Stimulated activated CD4-positive, alpha-beta T cell treated with anti-CD3 and anti-CD28 coated beads, Interleukin-2, amount 100 ng/mL, for 4 hours (primary cell): ENCODE measurements around the gene BPIFB4.
"Not testable (repeated sequence)": the region's sequence is repeated elsewhere in the genome, so short reads cannot be mapped to it uniquely, and the experiment has no call there.

ENCODE experiments used
- DNase-seq: peaks from one replicate; pipeline ENCODE4 v3.0.0-alpha.2; 2020; ENCODE audit warnings: low read depth

Gene BPIFB4

DNA sequence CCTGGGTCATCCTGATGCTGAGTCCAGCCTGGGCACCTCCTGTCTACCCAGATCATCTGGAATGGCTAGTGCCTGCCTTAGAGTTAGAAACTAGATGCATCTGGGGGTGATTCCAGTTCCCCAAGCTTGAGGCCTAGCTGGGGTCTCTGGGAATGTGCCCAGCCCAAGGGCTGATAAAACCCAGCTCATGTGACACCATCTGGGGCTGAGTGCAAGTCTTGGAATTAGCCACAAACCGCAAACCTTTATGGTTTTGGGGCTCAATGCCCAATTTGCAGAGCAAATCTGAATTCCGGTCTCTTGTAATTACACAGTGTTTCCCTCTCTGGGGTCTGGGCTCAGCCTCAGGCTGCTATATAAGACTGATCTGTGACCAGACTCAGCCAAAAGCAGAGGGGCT lies at the start of gene BPIFB4:
BPIFB4 (plus strand) TSS at position 385 of the 400 bp plus-strand sequence. CDS start 1,884 bp downstream, outside the sequence.
- DNase-seq: no peak

DNA sequence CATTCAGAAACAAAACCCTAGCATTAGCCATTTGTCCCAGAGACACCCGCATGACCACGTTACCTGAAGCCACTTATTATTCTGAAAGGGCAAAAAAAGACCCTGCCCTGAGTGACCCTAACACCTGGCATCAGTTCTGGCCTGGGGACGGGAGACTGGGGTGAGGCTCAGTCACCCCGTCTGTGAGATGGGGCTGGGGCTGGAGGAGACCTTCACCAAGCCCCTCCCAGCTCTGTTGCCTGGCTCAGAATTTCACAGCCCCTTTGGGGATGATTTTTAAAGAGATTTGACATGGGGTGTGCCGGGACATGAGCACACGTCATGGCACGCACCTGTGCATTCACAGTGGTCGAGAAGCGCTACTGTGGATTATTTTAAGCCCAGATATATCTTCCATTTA lies 49.4 kb upstream of the BPIFB4 start:
- no peak for DNase-seq

DNA sequence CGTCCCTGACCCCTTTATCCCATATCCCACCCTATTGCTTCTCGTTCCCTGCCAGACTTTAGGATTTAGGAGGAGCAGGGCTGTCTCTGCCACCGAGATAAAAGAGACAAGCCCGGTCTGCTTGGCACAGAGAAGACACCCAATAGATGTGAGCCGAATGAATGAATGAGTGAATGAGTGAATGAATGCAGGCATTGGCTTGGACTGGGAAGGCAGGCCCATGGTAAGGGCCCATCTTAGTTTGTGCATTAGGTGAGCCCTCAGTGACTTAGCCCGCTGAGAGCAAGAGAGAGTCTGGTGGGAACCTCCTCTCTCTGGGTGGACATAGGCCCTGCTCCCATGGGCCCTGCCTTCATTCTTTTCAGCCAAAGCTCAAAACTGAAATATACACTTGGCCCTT lies 48.9 kb upstream of the BPIFB4 start:
- DNase-seq: no peak

DNA sequence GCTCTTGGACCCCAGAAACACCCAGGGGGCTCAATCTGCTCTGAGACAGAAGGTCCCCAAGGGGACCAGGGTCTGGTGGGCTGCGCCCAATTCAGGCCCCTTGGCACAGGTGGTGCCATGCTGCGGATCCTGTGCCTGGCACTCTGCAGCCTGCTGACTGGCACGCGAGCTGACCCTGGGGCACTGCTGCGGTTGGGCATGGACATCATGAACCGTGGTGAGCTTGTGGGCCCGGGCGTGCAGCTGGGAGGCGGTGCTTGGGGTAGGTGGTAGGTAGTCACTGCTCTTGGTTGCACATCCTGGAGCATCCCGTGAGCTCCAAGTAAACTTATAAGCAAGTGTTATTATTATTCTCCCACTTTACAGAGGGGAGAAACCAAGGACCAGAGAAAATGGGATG lies 47.9 kb upstream of the BPIFB4 start, which contains the start of gene BPIFB6:
BPIFB6 (plus strand) TSS at position 118 of the 400 bp plus-strand sequence; CDS start at position 118, 0 bp downstream.
- no peak for DNase-seq

DNA sequence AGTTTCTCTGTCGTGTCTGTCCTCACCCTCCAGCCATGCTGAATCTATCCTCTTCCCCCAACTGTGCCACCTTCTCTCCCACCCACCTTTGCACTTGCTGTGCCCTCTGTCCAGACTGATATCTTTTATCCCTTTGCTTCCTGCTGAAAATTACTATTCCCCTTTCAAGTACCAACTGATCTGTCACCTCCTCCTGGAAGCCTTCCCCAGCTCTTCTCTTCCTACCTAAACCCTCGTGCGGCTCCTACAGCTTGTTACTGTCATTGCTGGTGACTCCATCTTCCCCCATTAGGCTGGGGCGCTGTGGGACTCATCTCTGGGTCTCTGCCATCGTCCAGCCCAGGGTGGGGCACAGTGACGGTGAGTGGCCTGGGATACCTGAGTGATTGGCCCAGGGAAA lies 46.9 kb upstream of the BPIFB4 start:
- DNase-seq: no peak

DNA sequence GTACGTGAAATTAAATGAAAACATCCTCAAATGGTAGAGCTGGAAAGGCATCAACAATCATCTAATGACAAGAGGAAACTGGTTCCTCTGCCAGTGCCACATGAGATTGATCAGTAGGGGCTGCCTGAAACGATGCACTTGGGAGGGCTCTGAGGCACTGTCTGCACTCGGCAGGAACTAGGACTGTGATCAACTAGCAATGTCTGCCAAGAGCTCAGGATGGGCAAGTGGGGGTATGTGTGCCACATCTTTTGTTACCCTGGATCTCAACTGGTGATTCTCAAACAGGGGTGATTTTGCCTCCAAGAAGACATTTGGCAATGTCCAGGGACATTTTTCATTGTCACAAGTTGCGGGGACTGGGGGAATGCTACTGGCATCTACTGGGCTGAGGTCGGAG lies 46.1 kb upstream of the BPIFB4 start:
- no peak for DNase-seq

DNA sequence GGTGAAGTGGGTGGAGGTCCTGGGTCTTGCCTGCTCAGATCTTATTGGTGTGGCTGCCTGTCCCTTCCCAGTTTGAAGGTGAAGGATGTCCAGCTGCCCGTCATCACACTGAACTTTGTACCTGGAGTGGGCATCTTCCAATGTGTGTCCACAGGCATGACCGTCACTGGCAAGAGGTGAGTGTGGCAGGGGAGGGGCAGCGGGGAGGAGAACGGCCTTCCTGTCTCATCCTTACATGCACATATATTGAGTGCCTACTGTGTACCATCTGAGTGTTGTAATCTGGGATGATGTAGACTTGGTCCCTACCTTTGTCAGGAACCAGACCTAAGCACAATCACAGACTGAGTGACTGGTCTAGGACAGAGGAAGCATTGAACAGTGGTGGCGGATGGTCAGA lies 45.3 kb upstream of the BPIFB4 start:
- DNase-seq: no peak

DNA sequence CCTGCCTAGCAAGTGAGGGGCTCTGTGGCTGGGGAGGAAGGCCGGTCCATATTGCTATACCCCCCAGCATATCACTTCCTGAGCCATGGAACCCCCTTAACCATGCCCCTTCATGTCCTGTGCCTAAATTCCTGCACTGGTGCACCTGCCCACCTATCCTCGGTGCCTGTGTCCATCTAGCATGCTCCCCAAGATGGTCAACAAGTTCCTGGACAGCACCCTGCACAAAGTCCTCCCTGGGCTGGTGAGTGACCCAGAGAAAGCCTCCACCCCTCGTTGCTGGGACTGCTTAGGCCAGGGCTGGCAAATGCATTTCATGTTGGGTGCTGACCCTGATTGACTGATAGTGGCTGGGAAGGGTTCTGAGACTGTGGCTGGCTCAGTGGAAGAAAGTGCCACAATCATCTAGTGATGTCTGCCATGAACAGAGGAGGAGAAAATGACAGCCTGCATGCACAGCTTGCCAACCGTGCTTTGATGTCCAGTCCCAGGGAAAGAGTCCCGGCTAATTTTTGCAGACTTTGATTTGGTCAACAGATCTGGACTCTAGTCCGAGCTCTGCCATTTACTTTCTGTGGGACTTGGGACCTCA lies 44.4 kb upstream of the BPIFB4 start:
- DNase-seq: no peak

DNA sequence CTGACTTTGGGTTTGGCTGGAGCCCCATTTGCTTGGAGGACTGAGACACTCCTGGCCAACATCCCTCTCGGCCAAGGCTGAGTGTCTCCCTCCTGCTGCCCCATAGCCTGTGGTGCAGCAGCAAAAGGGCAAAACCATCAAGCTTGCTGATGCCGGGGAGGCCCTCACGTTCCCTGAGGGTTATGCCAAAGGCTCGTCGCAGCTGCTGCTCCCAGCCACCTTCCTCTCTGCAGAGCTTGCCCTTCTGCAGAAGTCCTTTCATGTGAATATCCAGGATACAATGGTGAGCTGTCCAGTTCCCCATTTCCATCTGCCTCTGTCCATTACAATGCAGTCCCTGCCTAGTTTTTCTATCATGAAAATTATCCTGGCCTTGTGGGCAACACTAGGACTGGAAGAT lies 42.0 kb upstream of the BPIFB4 start:
- no peak for DNase-seq

DNA sequence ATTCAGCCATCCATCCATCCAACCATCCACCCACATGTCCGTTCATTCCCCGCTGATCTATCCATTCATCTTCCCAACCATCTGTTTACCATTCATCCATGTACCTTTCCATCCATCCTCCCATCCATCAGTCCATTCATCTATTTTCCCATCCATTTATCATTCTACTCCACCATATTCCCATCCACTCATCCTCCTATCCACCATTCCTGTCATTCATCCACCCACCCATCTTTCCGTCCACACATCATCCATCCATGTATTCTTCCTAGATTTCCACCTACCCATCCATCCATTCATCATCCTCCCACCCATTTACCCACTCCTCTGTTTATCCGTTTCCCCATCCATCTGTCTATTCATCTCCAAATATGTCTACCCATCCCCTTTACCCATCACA lies 41.2 kb upstream of the BPIFB4 start:
- DNase-seq: no peak

DNA sequence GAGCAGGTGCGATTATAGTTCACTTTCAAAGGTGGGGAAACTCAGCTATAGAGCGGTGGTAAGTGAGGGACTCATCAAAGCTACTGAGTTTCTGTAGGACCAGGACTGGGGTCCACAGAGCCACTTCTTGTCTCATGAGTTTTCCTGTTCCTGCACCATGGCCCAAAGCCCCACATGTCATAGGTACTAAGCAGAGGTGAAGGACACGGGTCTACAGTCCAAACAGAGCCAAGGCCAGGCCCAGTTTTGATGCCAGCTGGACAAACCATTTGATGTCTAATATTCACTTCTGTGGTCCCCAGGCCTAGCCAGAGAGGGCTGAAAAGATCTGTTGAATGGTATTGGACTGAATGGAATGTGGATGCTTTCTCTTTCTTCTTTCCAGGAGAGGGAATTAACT lies 37.0 kb upstream of the BPIFB4 start:
- DNase-seq: no peak

DNA sequence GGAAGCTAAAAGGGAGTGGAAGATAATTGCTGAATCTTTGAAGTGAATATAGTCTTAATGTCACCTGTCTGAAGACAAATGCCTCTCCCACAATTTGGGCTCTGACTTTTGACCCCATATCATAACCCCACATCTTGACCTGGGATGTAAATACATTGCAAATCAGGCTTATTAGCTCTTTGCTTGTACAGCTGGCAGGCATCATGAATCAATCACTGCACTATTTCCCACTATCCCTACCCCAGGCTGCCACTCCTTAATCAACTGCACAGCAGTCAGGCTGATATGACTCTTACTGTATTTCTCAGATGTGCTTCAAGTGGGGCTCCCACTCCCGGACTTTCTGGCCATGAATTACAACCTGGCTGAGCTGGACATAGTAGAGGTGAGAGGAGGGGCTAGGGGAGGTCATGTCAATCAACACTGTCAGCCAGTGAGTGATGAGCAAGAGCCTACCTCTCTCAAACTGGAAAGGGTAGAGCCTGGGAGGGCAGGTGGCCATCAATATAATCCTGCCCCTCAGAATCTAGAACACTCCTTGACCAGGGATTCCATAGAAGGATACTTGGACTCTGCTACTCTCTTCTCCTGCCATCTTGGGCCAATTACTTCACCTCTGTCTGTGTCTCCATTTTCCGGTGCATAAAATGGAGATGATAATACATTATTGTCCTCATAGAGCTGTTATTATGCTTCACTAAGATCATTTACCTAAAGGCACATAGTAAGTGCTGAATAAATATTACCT lies 36.3 kb upstream of the BPIFB4 start:
- DNase-seq: no peak

DNA sequence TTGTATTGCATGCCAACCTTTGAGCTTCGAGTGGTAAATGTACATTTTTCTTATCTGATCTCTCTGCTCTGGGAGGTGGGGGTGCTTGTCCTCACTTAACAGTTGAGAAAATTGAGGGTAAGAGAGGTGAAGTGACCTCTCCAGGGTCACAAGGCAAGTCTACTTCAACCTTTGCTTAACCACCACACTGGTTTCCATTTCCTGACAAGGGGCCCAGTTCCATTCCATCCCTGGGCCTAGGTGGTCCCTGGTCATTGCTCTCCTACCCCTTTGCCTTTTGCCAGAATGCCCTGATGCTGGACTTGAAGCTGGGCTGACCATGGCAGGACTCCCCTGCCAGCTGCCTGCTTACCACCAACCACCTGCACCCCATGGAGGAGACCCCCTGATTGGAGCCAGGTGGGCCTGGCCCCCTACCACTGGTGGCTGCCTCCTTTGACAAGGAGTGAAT lies 35.7 kb upstream of the BPIFB4 start:
- no peak for DNase-seq

DNA sequence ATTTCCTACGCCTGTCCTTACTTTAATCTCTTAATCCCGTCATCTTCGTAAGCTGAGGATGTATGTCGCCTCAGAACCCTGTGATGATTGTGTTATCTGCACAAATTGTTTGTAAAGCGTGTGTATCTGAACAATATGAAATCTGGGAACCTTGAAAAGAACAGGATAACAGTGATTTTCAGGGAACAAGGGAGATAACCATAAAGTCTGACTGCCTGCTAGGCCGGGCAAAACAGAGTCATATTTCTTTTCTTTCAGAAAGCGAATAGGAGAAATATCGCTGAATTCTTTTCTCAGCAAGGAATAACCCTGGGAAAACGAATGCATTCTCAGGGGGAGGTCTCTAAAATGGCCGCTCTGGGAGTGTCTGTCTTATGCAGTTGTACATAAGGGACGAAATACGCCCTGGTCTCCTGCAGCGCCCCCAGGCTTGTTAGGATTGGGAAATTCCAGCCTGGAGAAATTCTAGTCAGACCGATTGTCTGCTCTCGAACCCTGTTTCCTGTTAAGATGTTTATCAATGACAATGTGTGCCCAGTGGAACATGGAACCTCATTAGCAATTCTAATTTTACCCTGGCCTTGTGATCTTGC lies 34.2 kb upstream of the BPIFB4 start:
- not testable (repeated sequence) for DNase-seq

DNA sequence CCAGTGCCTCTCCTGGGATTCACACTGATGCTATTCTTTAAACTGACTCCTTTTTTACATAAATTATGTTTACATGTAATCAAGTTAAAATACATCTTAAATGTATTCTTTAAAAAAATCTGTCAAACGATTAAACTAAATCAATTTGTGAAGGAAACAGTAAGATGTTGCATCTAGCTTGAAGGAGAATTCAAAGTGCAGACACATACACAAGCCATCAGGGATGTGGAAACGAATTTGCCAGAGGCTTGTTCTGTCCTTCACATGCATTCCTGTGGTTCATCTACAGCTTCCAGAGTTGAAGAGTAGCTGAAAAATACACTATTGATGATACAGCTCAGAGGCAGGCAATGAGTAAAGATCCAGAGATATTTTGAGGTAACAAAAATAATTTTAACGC lies 33.0 kb upstream of the BPIFB4 start:
- DNase-seq: no peak

DNA sequence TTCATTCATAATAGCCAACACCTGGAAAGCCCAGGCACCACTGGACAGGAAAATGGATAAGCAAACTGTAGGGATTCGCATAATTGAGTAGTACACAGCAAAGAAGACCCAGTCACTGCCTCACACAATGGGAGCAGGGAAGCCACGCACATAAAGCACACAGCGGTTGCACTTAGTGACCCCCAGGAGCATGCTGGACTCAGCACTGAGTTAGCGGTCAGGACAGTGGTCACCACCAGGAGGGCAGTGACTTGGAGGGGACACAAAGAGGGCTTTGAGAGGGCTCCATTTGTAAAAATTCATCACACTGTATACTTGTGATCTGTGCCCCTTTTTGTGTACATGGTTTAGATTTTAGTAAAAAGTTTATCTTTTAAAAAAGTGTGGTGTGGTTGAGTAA lies 28.1 kb upstream of the BPIFB4 start:
- no peak for DNase-seq

DNA sequence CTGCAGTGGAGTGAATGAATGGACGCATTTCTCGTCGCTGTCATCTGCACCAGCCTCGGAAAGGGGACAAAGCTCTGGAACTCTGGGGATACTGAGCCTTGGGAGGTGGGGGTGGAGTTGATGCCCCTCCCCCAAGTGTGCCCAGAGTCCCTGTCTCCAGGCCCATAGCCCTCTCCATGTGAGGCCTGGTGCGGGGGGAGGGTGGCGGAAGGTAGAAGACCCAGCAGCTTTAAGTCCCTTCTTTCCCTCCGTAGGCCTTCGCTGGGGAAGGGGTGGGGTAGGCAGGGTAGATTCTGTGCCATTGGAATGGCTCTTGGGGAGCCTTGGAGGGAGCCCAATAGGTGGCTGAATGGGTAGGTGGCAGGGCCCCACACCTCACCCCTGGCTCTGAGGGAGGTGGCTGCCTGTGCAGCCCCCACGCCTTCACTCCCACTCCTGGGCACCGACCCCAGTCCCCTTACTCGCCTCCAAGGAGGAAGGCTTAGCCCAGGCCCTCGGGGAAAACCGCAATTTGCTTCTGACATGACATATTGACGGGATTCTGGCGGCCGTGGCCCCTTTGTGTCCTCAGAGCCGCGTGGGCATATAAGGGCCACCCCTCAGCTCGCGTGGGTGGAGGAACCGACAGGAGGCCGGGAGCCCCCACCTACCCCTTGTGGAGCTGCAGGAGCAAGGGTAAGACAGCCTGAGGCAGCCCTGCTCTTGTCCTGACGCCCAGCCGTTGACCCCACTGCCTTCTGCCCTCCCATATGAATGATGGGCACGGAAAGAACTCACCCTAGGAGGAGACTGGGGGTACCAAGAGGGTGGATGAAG lies 25.9 kb upstream of the BPIFB4 start, which contains the start of gene BPIFB3:
BPIFB3 (plus strand) TSS at position 613 of the 816 bp plus-strand sequence. CDS start 1,533 bp downstream, outside the sequence.
- no peak for DNase-seq

DNA sequence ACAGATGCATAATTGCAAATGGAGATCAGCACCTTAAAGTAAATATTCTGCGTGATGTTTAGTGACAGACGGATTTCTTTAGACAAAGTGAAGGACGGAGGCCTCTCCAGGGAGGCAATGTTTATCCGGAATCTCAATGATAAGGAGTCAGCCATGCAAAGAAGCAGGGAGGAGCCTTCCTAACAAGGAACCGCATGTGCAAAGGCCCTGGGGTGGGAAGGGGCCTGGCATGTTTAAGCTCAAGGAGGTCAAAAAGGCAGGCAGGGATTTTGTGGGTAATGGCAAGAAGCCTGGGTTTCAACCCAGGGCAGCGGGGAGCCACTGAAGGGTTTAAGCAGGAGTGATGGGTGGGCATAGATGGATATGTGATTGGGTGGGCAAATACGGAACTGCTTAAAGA lies 25.1 kb upstream of the BPIFB4 start:
- no peak for DNase-seq

DNA sequence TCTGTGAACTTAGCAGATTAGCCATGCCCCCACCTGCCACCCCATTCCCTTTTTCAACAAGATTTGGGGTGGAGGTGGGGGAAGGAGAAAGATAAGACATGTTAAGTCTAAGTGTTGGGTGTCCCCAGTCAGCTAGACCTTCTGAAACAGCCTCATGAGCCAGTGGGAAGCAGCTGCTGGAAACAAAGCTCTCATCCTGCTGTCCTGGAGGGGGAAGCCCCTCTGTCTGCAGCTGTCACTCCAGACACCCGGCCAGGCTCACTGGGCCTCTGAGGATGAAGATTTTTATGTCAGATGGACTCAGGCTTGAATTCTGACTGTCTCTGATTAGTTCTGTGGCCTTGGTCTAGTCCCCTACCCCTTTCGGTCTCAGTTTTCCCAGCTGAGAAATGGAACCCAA lies 24.7 kb upstream of the BPIFB4 start:
- DNase-seq: no peak

DNA sequence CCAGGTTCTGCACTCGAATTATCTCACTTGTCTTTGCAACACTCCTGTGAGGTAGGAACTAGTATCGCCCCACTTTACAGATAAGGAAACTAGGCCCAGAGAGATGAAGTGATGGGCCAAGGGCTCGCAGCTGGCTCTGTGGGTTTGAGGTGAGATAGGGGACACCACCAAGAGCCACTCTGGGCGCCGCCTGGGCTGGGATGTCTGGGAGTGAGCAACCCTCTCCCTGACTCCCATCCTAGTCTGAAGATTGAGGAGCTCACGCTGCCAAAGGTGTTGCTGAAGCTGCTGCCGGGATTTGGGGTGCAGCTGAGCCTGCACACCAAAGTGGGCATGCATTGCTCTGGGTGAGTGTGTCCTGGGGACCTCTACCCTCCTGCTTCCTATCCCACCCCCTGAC lies 20.3 kb upstream of the BPIFB4 start:
- no peak for DNase-seq

DNA sequence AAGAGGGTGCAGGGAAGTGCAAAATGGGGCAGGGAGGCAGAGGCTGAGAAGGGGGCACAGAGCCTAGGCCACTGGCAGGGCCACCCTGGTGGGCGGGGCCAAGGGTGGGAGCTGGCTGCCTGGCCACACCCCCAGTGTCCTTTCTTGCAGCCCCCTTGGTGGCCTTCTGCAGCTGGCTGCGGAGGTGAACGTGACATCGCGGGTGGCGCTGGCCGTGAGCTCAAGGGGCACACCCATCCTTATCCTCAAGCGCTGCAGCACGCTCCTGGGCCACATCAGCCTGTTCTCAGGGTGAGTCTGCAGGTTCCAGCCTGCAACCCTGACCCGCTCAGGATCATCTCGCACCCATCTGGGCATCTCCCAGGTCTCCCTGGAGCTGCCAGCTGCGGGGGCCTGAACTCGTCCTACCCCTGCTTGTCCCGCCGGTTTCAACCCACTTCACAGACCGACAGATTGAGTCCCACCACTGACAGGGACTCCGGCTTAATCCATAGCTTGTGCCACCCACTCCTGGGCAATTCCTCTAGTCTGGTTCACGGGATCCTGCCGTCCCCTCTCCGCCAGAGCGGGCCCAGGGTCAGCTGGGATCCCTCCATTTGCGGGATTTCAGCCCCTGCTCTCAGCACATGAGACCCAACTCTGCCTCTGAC lies 19.6 kb upstream of the BPIFB4 start:
- DNase-seq: no peak

DNA sequence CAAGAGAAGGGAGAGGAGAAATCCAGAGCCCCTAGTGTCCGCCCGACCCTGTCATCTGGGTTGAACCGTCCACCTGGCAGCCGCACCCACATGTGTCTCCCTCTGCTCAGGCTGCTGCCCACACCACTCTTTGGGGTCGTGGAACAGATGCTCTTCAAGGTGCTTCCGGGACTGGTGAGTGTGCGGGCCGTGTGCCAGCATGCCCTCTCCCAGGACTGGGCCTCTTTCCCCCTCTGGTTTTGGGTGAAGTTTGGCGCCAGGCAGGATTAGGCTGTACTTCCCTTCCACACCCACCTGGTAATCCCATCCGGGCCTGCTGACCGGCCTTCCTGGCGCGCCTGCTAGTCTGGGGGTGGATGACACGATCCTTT lies 17.8 kb upstream of the BPIFB4 start:
- no peak for DNase-seq
